SHP77 treated with DMSO at 0.1 percent for 48 hours (cell line): ENCODE measurements around the gene BCORL1.

Experiments used
- DNase-seq: peaks from one replicate; lab custom pipeline; 2025; lab: John Stamatoyannopoulos, UW

BCORL1 gene

DNA sequence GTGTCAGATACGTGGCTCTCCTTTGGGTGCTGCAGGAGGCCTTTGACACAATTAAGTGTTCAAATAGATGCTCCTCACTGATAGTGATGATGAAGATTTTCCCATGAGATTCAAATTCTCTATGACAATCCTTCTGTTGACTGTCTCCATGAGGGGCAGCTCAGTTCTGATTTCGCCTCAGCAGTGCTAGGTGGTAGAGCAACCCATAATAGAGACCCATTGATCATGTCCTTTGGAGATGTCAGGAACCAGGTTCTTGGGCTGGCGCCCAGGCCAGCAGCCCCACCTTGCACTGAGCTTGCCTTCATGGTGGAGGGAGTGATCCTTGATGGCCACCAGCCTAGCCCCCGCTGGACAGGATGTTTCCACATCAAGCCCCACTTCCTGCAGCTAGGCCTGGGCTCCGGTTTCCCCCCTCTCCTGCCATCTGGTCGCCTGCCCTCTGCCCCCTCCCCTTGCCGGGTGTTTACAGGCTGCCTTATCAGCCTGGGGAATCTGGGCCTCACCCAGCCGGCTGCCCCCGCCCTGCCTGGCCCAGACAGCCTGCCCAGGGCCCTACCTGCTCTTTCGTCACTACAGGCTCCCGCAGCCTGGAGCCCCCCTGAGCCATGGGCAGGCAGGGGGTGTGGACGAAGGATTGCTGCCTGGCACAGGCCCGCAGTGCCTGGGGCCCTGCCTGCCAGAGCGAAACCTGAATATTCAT, 115.2 kb downstream of the BCORL1 start:
- no peak for DNase-seq

DNA sequence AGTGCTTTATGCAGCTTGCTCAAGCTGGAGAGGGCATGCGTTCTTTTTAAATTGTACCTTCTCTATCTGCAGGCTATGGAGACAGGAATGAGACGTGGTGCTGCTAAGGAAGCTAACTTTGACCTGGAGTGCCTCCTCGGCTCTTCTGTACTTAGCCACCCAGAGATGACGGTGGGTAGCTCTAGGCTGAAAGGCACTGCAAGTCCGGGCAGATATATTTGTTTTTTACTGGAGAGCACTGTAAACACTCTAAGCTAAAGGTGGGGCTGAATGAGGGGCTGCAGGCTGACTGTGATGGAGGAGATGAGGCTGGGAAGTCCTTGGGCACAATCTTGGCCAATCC, 115.7 kb downstream of the BCORL1 start:
- DNase-seq: no peak

DNA sequence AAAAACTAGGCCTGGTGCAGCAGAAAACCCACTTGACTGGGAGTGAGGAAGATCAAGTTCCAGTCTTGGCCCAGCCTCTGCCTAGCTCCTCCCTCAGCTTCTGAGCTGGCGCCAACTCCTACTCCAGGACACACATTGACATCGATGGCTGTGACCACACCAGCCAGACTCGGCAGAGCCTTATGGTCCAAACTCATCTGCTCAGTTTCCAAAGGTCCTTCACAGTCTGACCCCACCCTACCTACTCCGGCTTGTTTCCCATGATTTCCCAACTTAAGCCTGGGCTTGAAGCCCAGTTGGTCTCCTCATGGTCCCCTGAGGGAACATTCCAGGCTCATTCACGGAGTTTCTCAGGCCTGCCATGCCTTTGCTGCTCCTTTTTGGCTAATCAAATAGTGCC, 117.7 kb downstream of the BCORL1 start:
- DNase-seq: no peak

DNA sequence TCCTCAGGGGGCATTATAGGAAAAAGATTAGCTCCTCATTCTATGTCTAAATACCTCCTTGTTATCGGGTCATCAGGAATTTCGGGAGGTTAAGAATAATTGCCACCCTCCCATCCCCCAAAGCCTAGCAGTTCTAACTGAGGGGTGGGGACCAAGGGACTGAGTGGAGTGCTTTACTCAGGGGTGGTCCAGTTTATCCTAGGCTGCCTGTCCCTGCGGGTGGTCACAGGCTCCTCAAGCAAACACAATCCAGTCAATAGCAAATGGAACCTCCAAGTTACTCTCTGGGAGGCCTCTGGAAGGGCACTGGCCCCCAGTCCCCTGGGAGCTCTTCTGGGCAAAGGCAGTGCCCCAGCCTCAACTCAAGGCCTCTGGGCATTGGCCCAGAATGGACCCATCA, 121.2 kb downstream of the BCORL1 start:
- DNase-seq: no peak

DNA sequence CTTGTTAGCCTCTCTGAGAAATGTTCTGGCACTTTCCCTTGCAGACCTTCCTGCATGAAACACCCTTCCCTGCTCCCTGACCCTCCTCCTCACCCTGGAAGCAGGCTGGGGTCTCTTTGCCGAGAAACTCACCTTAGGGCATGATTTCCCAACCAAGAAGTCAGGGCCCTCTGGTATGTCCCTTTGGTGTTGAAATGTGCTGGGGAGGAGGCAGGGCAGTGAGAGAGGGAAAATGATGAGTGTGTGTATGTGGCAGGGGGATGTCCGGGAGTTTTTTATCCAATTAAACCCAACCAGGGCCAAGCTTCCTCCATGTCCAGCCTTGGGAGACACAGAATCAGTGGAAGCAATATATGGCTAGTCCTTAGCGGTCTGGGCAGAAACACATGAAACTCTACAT, 122.8 kb downstream of the BCORL1 start:
- DNase-seq: no peak

DNA sequence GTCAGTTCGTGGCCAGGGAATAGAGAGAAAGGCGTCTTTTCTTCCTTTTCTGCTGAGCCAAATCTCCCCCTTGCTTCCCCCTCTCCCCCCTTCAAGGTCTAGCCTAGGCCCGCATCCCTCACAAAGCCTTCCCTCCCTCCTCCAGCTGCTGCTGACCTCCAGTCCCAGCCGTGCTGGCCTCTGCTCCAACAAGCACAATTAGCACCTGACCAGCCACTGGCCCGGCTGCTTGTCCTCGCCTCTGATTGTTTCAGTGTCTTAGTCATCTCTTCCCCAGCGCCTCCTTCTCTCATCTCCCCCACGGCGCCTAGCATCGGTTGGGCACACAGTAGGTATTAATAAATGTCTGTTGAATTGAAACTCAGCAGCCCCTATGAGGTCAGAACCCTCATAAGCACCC, 123.6 kb downstream of the BCORL1 start:
- no peak for DNase-seq
